ENCODE data around the gene NOP14. TPM values are rescaled to one million over a fixed set of nuclear protein-coding genes. Genes with fewer than 3 reads are reported as not detected.

The NOP14 gene
- total and polyA plus RNA-seq, 2 donors (not counting 3 experiments of a cell fraction or from before 2014, with no cell fraction given), result 9.5 to 45.2 TPM

DNA sequence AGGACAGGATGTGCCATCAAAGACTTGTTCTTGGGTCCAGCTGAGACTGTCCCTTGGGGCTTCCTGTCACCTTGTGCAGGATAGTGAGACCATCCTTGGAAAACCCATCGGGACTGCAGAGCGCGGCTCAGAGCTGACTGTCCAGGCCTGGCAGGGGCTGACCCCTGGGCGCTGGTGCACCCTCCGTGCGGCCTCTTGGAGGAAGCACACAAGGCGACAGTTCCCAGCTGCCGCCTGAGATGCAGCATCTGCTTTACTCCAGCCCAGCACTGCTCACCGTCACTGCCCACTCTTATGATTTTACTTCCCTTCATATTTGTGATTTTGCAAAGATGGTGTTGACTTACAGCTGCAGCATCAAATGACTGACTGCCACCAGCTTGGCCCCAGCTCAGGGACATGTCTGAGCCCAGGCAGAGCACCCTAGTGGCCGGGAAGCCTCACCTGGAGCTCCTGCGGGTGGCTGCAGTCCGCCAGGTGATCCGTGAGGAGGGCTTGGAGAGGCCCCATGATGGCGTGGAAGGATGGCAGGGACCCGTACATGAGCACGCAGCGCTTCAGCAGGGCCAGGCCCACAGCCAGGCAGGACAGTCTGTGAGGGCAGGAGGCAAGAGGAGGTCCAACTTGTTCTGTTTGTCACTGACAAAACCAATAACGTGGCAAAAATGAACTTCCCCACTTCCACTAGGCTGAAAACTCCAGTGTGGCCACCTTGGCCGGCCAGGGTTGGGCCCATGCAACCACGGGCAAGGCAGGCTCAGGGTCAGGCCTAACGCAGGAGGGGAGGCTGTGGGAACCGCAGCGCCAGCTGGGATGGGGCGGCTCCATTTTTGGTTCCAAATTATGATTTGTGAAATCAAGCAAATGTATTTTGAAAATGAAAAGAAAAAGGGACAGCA, 21.8 kb downstream of the NOP14 start:
- no peak overlapping the region for H2AFZ ChIP-seq (ENCODE audit: low read depth, low read length)
- intact Hi-C loops (cut with micrococcal nuclease), result no loop called here
- DNase-seq (ENCODE audit: low read depth, low spot score) (no peak), FAIRE-seq (no peak)
- TF ChIP-seq MYC (IDR thresholded peaks at IDR 0.05; ENCODE audit: low read depth, low read length) (no peak), GATA2 (IDR thresholded peaks at IDR 0.05; ENCODE audit: insufficient read depth, insufficient read length, low read depth, low read length) (no peak), POLR2A (IDR thresholded peaks at IDR 0.05; ENCODE audit: low read depth, low read length) (no peak), POLR2AphosphoS5 (IDR thresholded peaks at IDR 0.05; ENCODE audit: insufficient read depth, low read depth, low read length) (no peak), EZH2 (IDR thresholded peaks at IDR 0.05; ENCODE audit: borderline replicate concordance, low read depth, low read length, severe bottlenecking) (no peak), FOS (IDR thresholded peaks at IDR 0.05; ENCODE audit: borderline replicate concordance, insufficient read depth, low read length) (no peak), JUN (IDR thresholded peaks at IDR 0.05; ENCODE audit: borderline replicate concordance, insufficient read depth, insufficient read length, low read depth) (no peak)
- TF ChIP-seq, protein P1, sequence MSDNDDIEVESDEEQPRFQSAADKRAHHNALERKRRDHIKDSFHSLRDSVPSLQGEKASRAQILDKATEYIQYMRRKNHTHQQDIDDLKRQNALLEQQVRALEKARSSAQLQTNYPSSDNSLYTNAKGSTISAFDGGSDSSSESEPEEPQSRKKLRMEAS (IDR thresholded peaks at IDR 0.05; ENCODE audit: insufficient read depth, insufficient read length), result no peak
- TF ChIP-seq, protein P2, sequence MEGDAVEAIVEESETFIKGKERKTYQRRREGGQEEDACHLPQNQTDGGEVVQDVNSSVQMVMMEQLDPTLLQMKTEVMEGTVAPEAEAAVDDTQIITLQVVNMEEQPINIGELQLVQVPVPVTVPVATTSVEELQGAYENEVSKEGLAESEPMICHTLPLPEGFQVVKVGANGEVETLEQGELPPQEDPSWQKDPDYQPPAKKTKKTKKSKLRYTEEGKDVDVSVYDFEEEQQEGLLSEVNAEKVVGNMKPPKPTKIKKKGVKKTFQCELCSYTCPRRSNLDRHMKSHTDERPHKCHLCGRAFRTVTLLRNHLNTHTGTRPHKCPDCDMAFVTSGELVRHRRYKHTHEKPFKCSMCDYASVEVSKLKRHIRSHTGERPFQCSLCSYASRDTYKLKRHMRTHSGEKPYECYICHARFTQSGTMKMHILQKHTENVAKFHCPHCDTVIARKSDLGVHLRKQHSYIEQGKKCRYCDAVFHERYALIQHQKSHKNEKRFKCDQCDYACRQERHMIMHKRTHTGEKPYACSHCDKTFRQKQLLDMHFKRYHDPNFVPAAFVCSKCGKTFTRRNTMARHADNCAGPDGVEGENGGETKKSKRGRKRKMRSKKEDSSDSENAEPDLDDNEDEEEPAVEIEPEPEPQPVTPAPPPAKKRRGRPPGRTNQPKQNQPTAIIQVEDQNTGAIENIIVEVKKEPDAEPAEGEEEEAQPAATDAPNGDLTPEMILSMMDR (IDR thresholded peaks at IDR 0.05; ENCODE audit: extremely low read depth in 1 of 2, insufficient read depth in 1 of 2, low read depth in 1 of 2, low read length in 2 of 2), result no peak
- ChIA-PET CTCF (no interaction called here), POLR2A (no interaction called here)
- peaks cover 18 to 67% of the 10 kb centered on the region in 2 experiments for H3K36me3 ChIP-seq (ENCODE audit: control insufficient read depth in 2 of 2, extremely low read depth in 1 of 2, insufficient read depth in 2 of 2, low read length in 2 of 2)
- no peak overlapping the region for H3K27ac ChIP-seq (ENCODE audit: insufficient read depth, low read depth, low read length)
- no peaks in the 10 kb centered on the region for H3K9me1 ChIP-seq (replicated peaks; ENCODE audit: control insufficient read depth, extremely low read depth, insufficient read depth, low read length)
- H3K4me3 ChIP-seq (replicated peaks in 1 of 3; ENCODE audit: insufficient read depth in 1 of 3, low read depth in 1 of 3, low read length in 3 of 3), result no peak overlapping the region
- H3K79me2 ChIP-seq (ENCODE audit: control insufficient read depth, insufficient read depth, low read length), result no peaks in the 10 kb centered on the region
- no peaks in the 10 kb centered on the region for H3K27me3 ChIP-seq (ENCODE audit: control insufficient read depth in 2 of 2, insufficient read depth in 2 of 2, low read length in 2 of 2)
- H4K20me1 ChIP-seq (replicated peaks; ENCODE audit: control insufficient read depth, extremely low read depth, insufficient read depth, low read length), result no peaks in the 10 kb centered on the region
- no peak overlapping the region for H3K9ac ChIP-seq (replicated peaks; ENCODE audit: extremely low read depth, insufficient read depth, low read length)
- H3K9me3 ChIP-seq (replicated peaks; ENCODE audit: control insufficient read depth, insufficient read depth, low read length), result no peaks in the 10 kb centered on the region
- dilution Hi-C loops (cut with MboI; ENCODE audit: extremely low pct_ligation_motif_present, low sequenced_read_pairs), result no loop called here
- no peaks in the 10 kb centered on the region for H3K4me1 ChIP-seq (ENCODE audit: control insufficient read depth, extremely low read depth, insufficient read depth, low read length)
- no peak overlapping the region for H3K4me2 ChIP-seq (ENCODE audit: insufficient read depth, low read length)
- BruUV-seq (replicated peaks), result no TSS peak

Measured in endothelial cell of umbilical vein (primary cell).